Caco-2 (cell line): Measurements from ENCODE around the gene PVR. TPM values are rescaled to one million over a fixed set of nuclear protein-coding genes. Genes with fewer than 3 reads are reported as not detected.

Experiments used
- BruUV-seq: library from RNA; stranded (reverse); fragments of 400-500 nt; replicated peaks from 2 replicates; lab custom pipeline; 2021; lab: Mats Ljungman, UMichigan
- CTCF ChIA-PET: fragments of 300-600 bp; sonication (Branson Sonifier 250); formaldehyde crosslinking; loops from one replicate; lab custom pipeline; 2022; ENCODE audit warnings: antibody characterized with exemption; lab: Charles Lee
- POLR2A ChIA-PET: fragments of 300-600 bp; sonication (Branson Sonifier 250); formaldehyde crosslinking; loops from one replicate; lab custom pipeline; 2022; ENCODE audit warnings: antibody characterized with exemption; lab: Charles Lee
- DNase-seq, 2 experiments: peaks; one replicate each; pipeline versions ENCODE4 v3.0.0 to v3.0.0-alpha.2; 2020 to 2022
- H3K27me3 ChIP-seq: replicated peaks from 2 replicates; pipeline ENCODE4 v1.6.0; 2011; ENCODE audit warnings: low read length; ENCODE audit not compliant: control insufficient read depth, insufficient read depth
- H3K36me3 ChIP-seq: 2 replicates; pipeline ENCODE4 v1.5.1; 2011; ENCODE audit warnings: low read length; ENCODE audit not compliant: control insufficient read depth, insufficient read depth
- H3K4me1 ChIP-seq: fragments of 250-450 bp; sonication (Bioruptor Pico); 2 replicates; pipeline ENCODE4 v1.5.1; 2020; ENCODE audit warnings: mild to moderate bottlenecking
- H3K4me3 ChIP-seq: 2 replicates; pipeline ENCODE4 v1.5.1; 2011; ENCODE audit warnings: low read depth, mild to moderate bottlenecking, control low read depth, low read length
- H3K9me3 ChIP-seq: fragments of 250-450 bp; sonication (Bioruptor Pico); 2 replicates; pipeline ENCODE4 v1.5.1; 2020; ENCODE audit warnings: mild to moderate bottlenecking, moderate library complexity
- H3K27ac Mint-ChIP-seq: one replicate; pipeline ENCODE4 v1.8.0; 2022; ENCODE audit warnings: mixed read lengths; ENCODE audit not compliant: unreplicated experiment
- H3K27me3 Mint-ChIP-seq: one replicate; pipeline ENCODE4 v1.8.0; 2022; ENCODE audit warnings: mixed read lengths; ENCODE audit not compliant: insufficient read depth, unreplicated experiment
- H3K36me3 Mint-ChIP-seq: one replicate; pipeline ENCODE4 v1.8.0; 2022; ENCODE audit warnings: mild to moderate bottlenecking, mixed read lengths; ENCODE audit not compliant: insufficient read depth, unreplicated experiment
- H3K4me1 Mint-ChIP-seq: one replicate; pipeline ENCODE4 v1.8.0; 2022; ENCODE audit warnings: low read depth, mixed read lengths; ENCODE audit not compliant: unreplicated experiment
- H3K4me3 Mint-ChIP-seq: one replicate; pipeline ENCODE4 v1.8.0; 2022; ENCODE audit warnings: mild to moderate bottlenecking, moderate library complexity, mixed read lengths; ENCODE audit not compliant: unreplicated experiment
- H3K9me3 Mint-ChIP-seq: one replicate; pipeline ENCODE4 v1.8.0; 2022; ENCODE audit warnings: mixed read lengths; ENCODE audit not compliant: unreplicated experiment
- CTCF ChIP-seq, 2 experiments: fragments of 200-600 bp in 1 of 2; IDR thresholded peaks; 1 replicate in 1 of 2; 2 replicates in 1 of 2; pipeline versions ENCODE4 v1.5.1 to v1.8.0; 2011 to 2022; ENCODE audit warnings: antibody characterized with exemption in 1 of 2, control low read depth in 1 of 2, inconsistent platforms in 1 of 2, low read depth in 1 of 2, low read length in 1 of 2, mild to moderate bottlenecking in 1 of 2, moderate library complexity in 1 of 2; ENCODE audit not compliant: insufficient read depth in 1 of 2, severe bottlenecking in 1 of 2, unreplicated experiment in 1 of 2
- intact Hi-C: fragments of 100-400 bp; cut with micrococcal nuclease; formaldehyde crosslinking; loops from one replicate; pipeline ENCODE4 v1.10.0; 2022; ENCODE audit not compliant: unreplicated experiment
- total RNA-seq: library from RNA; stranded (reverse); gene quantifications from 2 replicates; pipeline ENCODE4 v1.2.3, GENCODE V29; 2022

PVR gene
- total RNA-seq, 1 experiment from 2014 or later, result 86.5 TPM

GRCh38 chr19:44704982-44705381 lies 61.3 kb downstream of the PVR start:
- CTCF ChIA-PET, result no interaction called here

GRCh38 chr19:44705502-44706010 lies 61.8 kb downstream of the PVR start:
- DNase-seq, result no peak
- H3K4me1 Mint-ChIP-seq, result peaks cover 5% of the 10 kb centered on the region
- H3K27me3 ChIP-seq, result no peaks in the 10 kb centered on the region
- peaks cover under 1% of the 10 kb centered on the region for H3K36me3 Mint-ChIP-seq
- BruUV-seq, result no TSS peak
- no peak overlapping the region for H3K4me3 Mint-ChIP-seq
- ChIA-PET POLR2A (no interaction called here), CTCF (no interaction called here)
- no peak overlapping the region for H3K4me3 ChIP-seq
- no peaks in the 10 kb centered on the region for H3K4me1 ChIP-seq
- H3K27ac Mint-ChIP-seq, result no peak overlapping the region
- no peaks in the 10 kb centered on the region for H3K9me3 ChIP-seq
- no peak for TF ChIP-seq CTCF (IDR thresholded peaks at IDR 0.05; ENCODE audit: insufficient read depth in 1 of 2, low read depth in 1 of 2, low read length in 1 of 2, severe bottlenecking in 1 of 2, unreplicated experiment in 1 of 2)
- H3K36me3 ChIP-seq, result no peaks in the 10 kb centered on the region
- intact Hi-C loops, result no loop called here
- H3K9me3 Mint-ChIP-seq, result no peaks in the 10 kb centered on the region
- no peaks in the 10 kb centered on the region for H3K27me3 Mint-ChIP-seq

More at GRCh38 chr19:44704982-44705381, 61.3 kb downstream of the PVR start:
- Mint-ChIP-seq H3K27ac (no peak overlapping the region), H3K36me3 (no peaks in the 10 kb centered on the region), H3K4me1 (peaks cover 5% of the 10 kb centered on the region), H3K27me3 (no peaks in the 10 kb centered on the region), H3K4me3 (no peak overlapping the region), H3K9me3 (no peaks in the 10 kb centered on the region)
- no peaks in the 10 kb centered on the region for H3K36me3 ChIP-seq
- no peaks in the 10 kb centered on the region for H3K27me3 ChIP-seq
- TF ChIP-seq CTCF (IDR thresholded peaks at IDR 0.05; ENCODE audit: insufficient read depth in 1 of 2, low read depth in 1 of 2, low read length in 1 of 2, severe bottlenecking in 1 of 2, unreplicated experiment in 1 of 2), result no peak
- intact Hi-C loops, result no loop called here
- BruUV-seq, result no TSS peak
- DNase-seq, result no peak
- H3K9me3 ChIP-seq, result no peaks in the 10 kb centered on the region
- no peaks in the 10 kb centered on the region for H3K4me1 ChIP-seq
- H3K4me3 ChIP-seq, result no peak overlapping the region
- POLR2A ChIA-PET, result no interaction called here

GRCh38 chr19:44706506-44707236 lies 63.0 kb downstream of the PVR start:
- no peak for DNase-seq
- H3K27me3 Mint-ChIP-seq, result no peaks in the 10 kb centered on the region
- Histone ChIP-seq H3K9me3 (no peaks in the 10 kb centered on the region), H3K36me3 (no peaks in the 10 kb centered on the region), H3K27me3 (no peaks in the 10 kb centered on the region), H3K4me3 (no peak overlapping the region), H3K4me1 (no peaks in the 10 kb centered on the region)
- BruUV-seq, result no TSS peak
- peaks cover 5% of the 10 kb centered on the region for H3K4me1 Mint-ChIP-seq
- intact Hi-C loops, result no loop called here
- no peak overlapping the region for H3K27ac Mint-ChIP-seq
- H3K36me3 Mint-ChIP-seq, result peaks cover 4% of the 10 kb centered on the region
- POLR2A ChIA-PET, result no interaction called here
- no peak for TF ChIP-seq CTCF (IDR thresholded peaks at IDR 0.05; ENCODE audit: insufficient read depth in 1 of 2, low read depth in 1 of 2, low read length in 1 of 2, severe bottlenecking in 1 of 2, unreplicated experiment in 1 of 2)
- CTCF ChIA-PET, result interaction anchor here (1.0 kb wide), 1 partner anchor 136 kb away, joined by 3 read pairs; no protein-coding TSS in a partner anchor
- H3K4me3 Mint-ChIP-seq, result no peak overlapping the region
- no peaks in the 10 kb centered on the region for H3K9me3 Mint-ChIP-seq
